Skeletal muscle tissue (tissue), 4 donors: ENCODE data around the gene FANCC. TPM values are rescaled to one million over a fixed set of nuclear protein-coding genes. Genes with fewer than 3 reads are reported as not detected.

ENCODE experiments used
- H3K27ac ChIP-seq: one replicate; pipeline ENCODE4 v1.7.0; 2013; ENCODE audit warnings: mild to moderate bottlenecking, low read depth, low read length, inconsistent platforms
- H3K27me3 ChIP-seq, 3 donors: one replicate each; pipeline ENCODE4 v1.7.0; 2013; ENCODE audit warnings: low read length in 3 of 3; ENCODE audit not compliant: control insufficient read depth in 3 of 3, insufficient read depth in 3 of 3
- H3K36me3 ChIP-seq, 3 donors: one replicate each; pipeline ENCODE4 v1.7.0; 2013; ENCODE audit warnings: low read length in 3 of 3; ENCODE audit not compliant: control insufficient read depth in 3 of 3, insufficient read depth in 3 of 3
- H3K4me1 ChIP-seq, 3 donors: one replicate each; pipeline ENCODE4 v1.7.0; 2013; ENCODE audit warnings: low read length in 3 of 3, mild to moderate bottlenecking in 3 of 3; ENCODE audit not compliant: control insufficient read depth in 3 of 3, insufficient read depth in 3 of 3
- H3K4me3 ChIP-seq, 3 donors: one replicate each; pipeline ENCODE4 v1.7.0; 2013; ENCODE audit warnings: low read length in 3 of 3
- H3K9ac ChIP-seq, 3 donors: one replicate each; pipeline ENCODE4 v1.7.0; 2013; ENCODE audit warnings: low read length in 3 of 3, mild to moderate bottlenecking in 3 of 3, moderate library complexity in 2 of 3, low read depth in 1 of 3
- H3K9me3 ChIP-seq, 3 donors: one replicate each; pipeline ENCODE4 v1.7.0; 2013; ENCODE audit warnings: low read length in 3 of 3; ENCODE audit not compliant: control insufficient read depth in 3 of 3
- total RNA-seq: library from RNA; depleted of rRNA; stranded (reverse); fragments of >200 nt; gene quantifications from one replicate; pipeline ENCODE4 v1.2.3, GENCODE V29; 2014
- donor health status: Osteomylitis.

Gene FANCC
- total RNA-seq, 1 donor from 2014 or later = 12.0 TPM

DNA sequence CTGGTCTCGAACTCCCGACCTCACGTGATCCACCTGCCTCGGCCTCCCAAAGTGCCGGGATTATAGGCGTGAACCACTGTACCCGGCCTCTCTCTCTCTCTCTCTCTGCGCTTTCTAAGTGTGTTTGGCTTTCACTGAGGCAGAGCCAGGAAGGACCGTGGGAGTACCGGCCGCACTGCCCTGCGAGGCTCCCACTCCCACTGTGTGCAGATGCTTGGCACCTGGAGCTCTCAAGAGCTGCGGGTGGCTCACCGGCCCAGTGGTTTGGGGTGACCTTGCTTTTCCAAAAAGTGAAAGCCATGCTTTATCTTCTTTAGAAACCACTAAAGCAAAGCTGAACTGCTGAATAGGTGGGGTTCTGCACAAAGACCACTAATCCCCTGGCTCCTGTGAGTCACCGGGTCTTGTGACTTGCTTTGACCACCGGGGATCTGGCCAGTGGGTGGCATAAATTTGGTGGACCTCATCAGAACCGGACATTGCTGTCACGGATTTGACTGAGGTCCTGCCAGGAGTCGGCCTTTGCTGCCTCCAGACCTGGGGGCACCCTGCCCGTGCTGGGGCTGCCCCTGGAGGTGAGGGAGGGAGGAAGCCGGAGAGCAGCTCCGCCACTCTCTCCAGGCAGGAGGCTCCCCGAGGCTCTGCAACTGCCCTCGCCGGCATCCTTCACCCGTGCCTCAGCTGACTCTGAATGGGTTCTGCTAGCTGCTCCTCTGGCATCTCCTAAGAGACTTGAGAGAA, 228.9 kb downstream of the FANCC start:
- H3K4me3 ChIP-seq = no peak overlapping the region
- peak overlapping the region in 1 of 3 donors; percentile 72 for H3K9ac ChIP-seq
- H3K9me3 ChIP-seq = no peaks in the 10 kb centered on the region
- H3K27me3 ChIP-seq = no peaks in the 10 kb centered on the region
- H3K27ac ChIP-seq = peak overlapping the region; percentile 79
- H3K4me1 ChIP-seq = peaks cover 76 to 93% (median 93%) of the 10 kb centered on the region in 3 donors
- peaks cover 15 to 30% (median 23%) of the 10 kb centered on the region in 3 donors for H3K36me3 ChIP-seq

DNA sequence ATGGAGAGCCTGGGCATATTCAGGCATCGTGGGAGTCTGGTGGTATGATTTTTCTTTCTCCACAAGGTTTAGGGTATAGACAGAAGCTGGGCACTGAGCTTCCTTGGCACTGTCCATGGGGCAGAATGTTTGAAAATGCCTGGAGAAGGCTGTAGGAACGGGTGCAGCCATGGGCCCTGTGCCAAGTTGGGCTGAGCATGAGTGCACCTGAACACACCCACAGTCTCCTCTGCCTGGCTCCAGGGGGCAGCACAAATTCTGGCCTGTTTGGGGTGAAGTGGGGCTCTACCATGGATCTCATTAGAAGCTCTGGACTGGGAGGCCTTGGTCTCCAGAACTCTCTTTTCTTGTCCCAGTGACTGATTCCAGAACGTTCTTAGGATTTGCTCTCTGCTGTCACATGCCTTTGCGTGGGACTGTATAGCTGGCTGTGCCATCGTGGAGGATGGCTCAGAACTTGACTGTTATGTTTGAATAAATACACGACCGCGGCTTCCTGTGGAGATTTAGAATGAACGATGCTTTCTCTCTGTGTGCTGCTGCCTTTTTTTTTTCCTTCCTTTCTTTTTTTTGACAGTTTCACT, 229.8 kb downstream of the FANCC start:
- H3K36me3 ChIP-seq = peaks cover 21 to 38% (median 31%) of the 10 kb centered on the region in 3 donors
- H3K9ac ChIP-seq = no peak overlapping the region
- H3K27ac ChIP-seq = no peak overlapping the region

GRCh38 chr9:95086564-95086955, 230.9 kb downstream of the FANCC start:
- no peaks in the 10 kb centered on the region for H3K27me3 ChIP-seq
- H3K4me1 ChIP-seq = peaks cover 65 to 92% (median 92%) of the 10 kb centered on the region in 3 donors
- H3K27ac ChIP-seq = peak overlapping the region; percentile 56
- H3K9ac ChIP-seq = peak overlapping the region in 1 of 3 donors; percentile 60
- H3K9me3 ChIP-seq = no peaks in the 10 kb centered on the region
- no peak overlapping the region for H3K4me3 ChIP-seq
- peaks cover 33 to 49% (median 40%) of the 10 kb centered on the region in 3 donors for H3K36me3 ChIP-seq

More for the DNA sequence above, 229.8 kb downstream of the FANCC start:
- H3K4me1 ChIP-seq = peaks cover 76 to 93% (median 93%) of the 10 kb centered on the region in 3 donors
- H3K27me3 ChIP-seq = no peaks in the 10 kb centered on the region
- H3K9me3 ChIP-seq = no peaks in the 10 kb centered on the region
- no peak overlapping the region for H3K4me3 ChIP-seq

GRCh38 chr9:95085861-95086563, 231.5 kb downstream of the FANCC start:
- peaks cover 39 to 53% (median 45%) of the 10 kb centered on the region in 3 donors for H3K36me3 ChIP-seq
- no peak overlapping the region for H3K4me3 ChIP-seq

GRCh38 chr9:95085036-95085770, 232.3 kb downstream of the FANCC start:
- peaks cover 58 to 87% (median 85%) of the 10 kb centered on the region in 3 donors for H3K4me1 ChIP-seq
- peak overlapping the region; percentile 56 for H3K27ac ChIP-seq
- no peaks in the 10 kb centered on the region for H3K9me3 ChIP-seq
- peak overlapping the region in 2 of 3 donors; percentile 33 to 66 for H3K9ac ChIP-seq
- peak overlapping the region in 2 of 3 donors; percentile 9 to 29 for H3K4me3 ChIP-seq
- peaks cover 41 to 56% (median 48%) of the 10 kb centered on the region in 3 donors for H3K36me3 ChIP-seq
- H3K27me3 ChIP-seq = no peaks in the 10 kb centered on the region

More at GRCh38 chr9:95085861-95086563, 231.5 kb downstream of the FANCC start:
- Histone ChIP-seq H3K9ac (peak overlapping the region in 1 of 3 donors; percentile 60), H3K9me3 (no peaks in the 10 kb centered on the region), H3K27ac (peak overlapping the region; percentile 56), H3K27me3 (no peaks in the 10 kb centered on the region), H3K4me1 (peaks cover 64 to 92% (median 90%) of the 10 kb centered on the region in 3 donors)

DNA sequence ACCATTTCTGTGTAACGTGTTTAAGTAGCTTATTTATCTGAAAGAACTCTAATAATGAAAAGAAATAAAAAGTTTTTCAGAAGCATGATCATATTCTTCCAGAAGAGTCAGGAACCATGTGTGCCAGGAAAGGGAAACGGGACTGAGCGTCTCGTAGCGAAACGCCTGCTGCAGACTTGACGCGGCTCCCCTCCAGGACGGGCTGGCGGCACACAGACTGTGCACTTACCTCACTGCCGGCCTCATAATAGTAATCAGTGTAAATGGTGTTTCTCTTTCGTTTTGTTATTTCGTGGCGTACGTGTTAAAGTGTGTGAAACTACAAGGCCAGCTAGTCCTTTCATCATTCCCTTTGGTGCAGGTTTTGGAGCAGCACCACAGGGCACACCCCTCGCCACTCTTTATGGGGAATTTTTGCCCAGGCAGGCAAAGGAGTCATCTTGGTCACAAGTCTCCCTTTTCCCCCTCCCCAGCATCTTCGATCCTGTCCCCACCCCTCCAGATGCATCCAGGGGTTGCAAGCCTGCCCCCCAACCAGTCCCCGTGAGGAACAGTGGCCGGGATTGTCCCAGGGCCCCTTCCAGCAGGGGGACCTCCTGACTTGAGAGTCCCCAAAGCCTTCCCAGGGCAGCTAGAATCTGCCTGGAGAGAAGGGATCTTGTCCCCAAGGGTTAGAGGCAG, 233.1 kb downstream of the FANCC start:
- Histone ChIP-seq H3K9me3 (no peaks in the 10 kb centered on the region), H3K4me3 (peak overlapping the region in 1 of 3 donors; percentile 13), H3K4me1 (peaks cover 50 to 86% (median 83%) of the 10 kb centered on the region in 3 donors), H3K27me3 (no peaks in the 10 kb centered on the region), H3K27ac (peak overlapping the region; percentile 29), H3K9ac (peak overlapping the region in 2 of 3 donors; percentile 33 to 66), H3K36me3 (peaks cover 41 to 56% (median 48%) of the 10 kb centered on the region in 3 donors)

- Histone ChIP-seq H3K4me3 (peak overlapping the region in 2 of 3 donors; percentile 42 to 45), H3K9me3 (no peaks in the 10 kb centered on the region), H3K36me3 (peaks cover 39 to 62% (median 44%) of the 10 kb centered on the region in 3 donors), H3K9ac (peak overlapping the region in 1 of 3 donors; percentile 66), H3K4me1 (peaks cover 49 to 86% (median 83%) of the 10 kb centered on the region in 3 donors), H3K27me3 (no peaks in the 10 kb centered on the region), H3K27ac (no peak overlapping the region)
These were observed 234.3 kb downstream of the FANCC start for GRCh38 chr9:95083086-95083768.

DNA sequence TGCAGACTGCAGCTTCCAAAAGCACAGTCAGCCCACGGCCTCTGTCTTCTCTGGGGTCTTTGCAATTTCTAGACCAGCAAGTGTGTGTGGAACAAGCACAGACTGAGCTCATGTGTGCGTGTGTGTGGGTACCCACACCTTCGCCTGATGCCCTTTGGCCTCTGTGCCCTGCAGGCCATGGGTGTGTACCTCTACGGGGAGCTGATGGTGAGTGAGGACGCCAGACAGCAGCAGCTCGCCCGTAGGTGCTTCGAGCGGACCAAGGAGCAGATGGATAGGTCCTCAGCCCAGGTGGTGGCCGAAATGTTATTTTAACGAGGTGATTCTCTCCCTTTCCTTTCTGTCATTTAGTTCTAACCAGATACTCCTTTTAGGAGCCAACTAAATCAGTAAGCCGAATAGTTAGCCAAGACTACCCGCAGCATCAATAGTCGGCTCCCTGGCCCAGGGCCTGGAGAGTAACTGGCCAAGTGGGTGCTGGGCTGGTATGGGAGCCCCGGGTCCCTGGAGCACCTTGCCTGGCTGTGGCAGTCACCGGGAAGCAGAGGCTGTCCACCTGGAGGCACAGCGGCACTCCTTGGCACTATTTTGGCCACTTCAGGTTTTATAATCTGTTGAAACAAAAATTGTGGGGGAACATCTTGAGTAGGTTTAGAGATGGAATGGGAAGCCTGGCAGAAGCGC, 235.0 kb downstream of the FANCC start:
- Histone ChIP-seq H3K9ac (peak overlapping the region in 2 of 3 donors; percentile 8 to 17), H3K27me3 (no peaks in the 10 kb centered on the region), H3K9me3 (no peaks in the 10 kb centered on the region), H3K36me3 (peaks cover 38 to 60% (median 44%) of the 10 kb centered on the region in 3 donors), H3K4me1 (peaks cover 51 to 88% (median 83%) of the 10 kb centered on the region in 3 donors), H3K27ac (peak overlapping the region; percentile 5), H3K4me3 (peak overlapping the region in 1 of 3 donors; percentile 22)
